Measurements from ENCODE around the gene HAVCR1.

Gene HAVCR1

GRCh38 chr5:157088342-157088990 lies 29.6 kb upstream of the HAVCR1 start:
- H3K27ac ChIP-seq: no peak overlapping the region
- H4K20me1 ChIP-seq (ENCODE audit: insufficient read depth): no peaks in the 10 kb centered on the region
- no peak overlapping the region for H2AFZ ChIP-seq (ENCODE audit: low read depth)
- H3K79me2 ChIP-seq (ENCODE audit: insufficient read depth, low read depth): no peaks in the 10 kb centered on the region
- H3K4me2 ChIP-seq: no peak overlapping the region
- H3K27me3 ChIP-seq (ENCODE audit: insufficient read depth, low read depth): no peaks in the 10 kb centered on the region
- TF ChIP-seq CTCF (conservative IDR thresholded peaks at IDR 0.05; ENCODE audit: low read depth, low read length): no peak
- H3K4me3 ChIP-seq (IDR thresholded peaks at IDR 0.05; ENCODE audit: insufficient read depth, low read depth, low read length): no peak overlapping the region
- H3K4me1 ChIP-seq (ENCODE audit: low read depth, poor library complexity, severe bottlenecking): no peaks in the 10 kb centered on the region
- no peak overlapping the region for H3K9ac ChIP-seq
- H3K36me3 ChIP-seq (ENCODE audit: insufficient read depth): no peaks in the 10 kb centered on the region

DNA sequence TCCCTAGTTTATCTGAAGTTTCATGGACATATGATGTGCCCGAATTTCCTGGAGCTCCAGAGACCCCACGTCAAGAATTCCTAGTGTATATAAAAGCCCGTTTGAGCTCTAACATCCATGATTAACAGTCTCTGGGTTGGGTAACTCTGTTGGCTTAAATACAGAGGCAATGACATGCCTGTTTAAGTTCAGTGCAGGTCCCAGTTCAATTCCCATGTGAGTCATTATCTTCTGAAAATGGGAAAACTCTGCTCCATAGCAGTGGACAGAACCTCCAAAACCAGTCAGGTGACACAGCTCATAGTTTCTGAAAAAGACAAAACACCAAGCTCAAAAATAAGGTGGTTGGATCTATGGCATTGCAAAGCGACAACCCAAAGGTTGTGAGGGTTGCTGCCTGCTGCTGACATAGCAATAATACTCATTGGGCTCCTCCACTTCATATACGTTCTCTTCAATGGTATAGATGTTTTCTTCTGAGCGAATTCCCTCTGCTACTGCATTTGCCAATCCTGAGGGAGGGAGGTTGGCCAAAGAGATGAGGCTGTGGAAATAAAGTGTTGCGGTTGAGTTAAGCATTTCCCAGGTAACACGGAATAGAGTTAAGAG lies 27.9 kb upstream of the HAVCR1 start:
- no peak overlapping the region for H3K27ac ChIP-seq
- no peaks in the 10 kb centered on the region for H4K20me1 ChIP-seq (ENCODE audit: insufficient read depth)
- no peaks in the 10 kb centered on the region for H3K4me1 ChIP-seq (ENCODE audit: low read depth, poor library complexity, severe bottlenecking)
- no peak overlapping the region for H3K4me2 ChIP-seq
- no peak overlapping the region for H2AFZ ChIP-seq (ENCODE audit: low read depth)
- TF ChIP-seq CTCF (conservative IDR thresholded peaks at IDR 0.05; ENCODE audit: low read depth, low read length): no peak
- no peaks in the 10 kb centered on the region for H3K36me3 ChIP-seq (ENCODE audit: insufficient read depth)
- H3K4me3 ChIP-seq (IDR thresholded peaks at IDR 0.05; ENCODE audit: insufficient read depth, low read depth, low read length): no peak overlapping the region
- no peak overlapping the region for H3K9ac ChIP-seq
- H3K79me2 ChIP-seq (ENCODE audit: insufficient read depth, low read depth): no peaks in the 10 kb centered on the region
- H3K27me3 ChIP-seq (ENCODE audit: insufficient read depth, low read depth): no peaks in the 10 kb centered on the region

- H3K27ac ChIP-seq: no peak overlapping the region
- no peaks in the 10 kb centered on the region for H4K20me1 ChIP-seq (ENCODE audit: insufficient read depth)
- no peak overlapping the region for H2AFZ ChIP-seq (ENCODE audit: low read depth)
- H3K4me3 ChIP-seq (IDR thresholded peaks at IDR 0.05; ENCODE audit: insufficient read depth, low read depth, low read length): no peak overlapping the region
- no peaks in the 10 kb centered on the region for H3K36me3 ChIP-seq (ENCODE audit: insufficient read depth)
- no peaks in the 10 kb centered on the region for H3K4me1 ChIP-seq (ENCODE audit: low read depth, poor library complexity, severe bottlenecking)
- H3K79me2 ChIP-seq (ENCODE audit: insufficient read depth, low read depth): no peaks in the 10 kb centered on the region
- H3K27me3 ChIP-seq (ENCODE audit: insufficient read depth, low read depth): no peaks in the 10 kb centered on the region
- H3K4me2 ChIP-seq: no peak overlapping the region
- H3K9ac ChIP-seq: no peak overlapping the region
- no peak for TF ChIP-seq CTCF (conservative IDR thresholded peaks at IDR 0.05; ENCODE audit: low read depth, low read length)
Observed at GRCh38 chr5:157085930-157086329, 27.0 kb upstream of the HAVCR1 start.

- H3K4me2 ChIP-seq: no peak overlapping the region
- H3K36me3 ChIP-seq (ENCODE audit: insufficient read depth): no peaks in the 10 kb centered on the region
- no peaks in the 10 kb centered on the region for H3K79me2 ChIP-seq (ENCODE audit: insufficient read depth, low read depth)
- H2AFZ ChIP-seq (ENCODE audit: low read depth): no peak overlapping the region
- no peaks in the 10 kb centered on the region for H3K27me3 ChIP-seq (ENCODE audit: insufficient read depth, low read depth)
- no peak overlapping the region for H3K4me3 ChIP-seq (IDR thresholded peaks at IDR 0.05; ENCODE audit: insufficient read depth, low read depth, low read length)
- H3K27ac ChIP-seq: no peak overlapping the region
- TF ChIP-seq CTCF (conservative IDR thresholded peaks at IDR 0.05; ENCODE audit: low read depth, low read length): no peak
- no peak overlapping the region for H3K9ac ChIP-seq
- peaks cover 18% of the 10 kb centered on the region for H3K4me1 ChIP-seq (ENCODE audit: low read depth, poor library complexity, severe bottlenecking)
- no peaks in the 10 kb centered on the region for H4K20me1 ChIP-seq (ENCODE audit: insufficient read depth)
Observed at GRCh38 chr5:157080286-157080685, 21.4 kb upstream of the HAVCR1 start.
